Anterior cingulate cortex (tissue), 58 donors: ENCODE measurements around the gene GPER1.

ENCODE experiments used
- DNase-seq, 58 donors: peaks; one replicate each; lab custom pipeline; 2025; lab: John Stamatoyannopoulos, UW

GPER1 gene

GRCh38 chr7:1100386-1100785 lies 12.5 kb downstream of the GPER1 start:
- no peak for DNase-seq

- peak in 1 of 58 donors; percentile 31 for DNase-seq
These were observed 13.1 kb downstream of the GPER1 start for GRCh38 chr7:1100834-1101562.

- DNase-seq = peak in 14 of 58 donors; percentile 16 to 43 (median 30)
These were observed 13.9 kb downstream of the GPER1 start for GRCh38 chr7:1101563-1102431.

- DNase-seq = no peak
These were observed 15.3 kb downstream of the GPER1 start for GRCh38 chr7:1103009-1103788.

- DNase-seq = no peak
These were observed 16.0 kb downstream of the GPER1 start for GRCh38 chr7:1103789-1104515.

- no peak for DNase-seq
These were observed 16.7 kb downstream of the GPER1 start for GRCh38 chr7:1104516-1105179.

- DNase-seq = no peak
These were observed 17.3 kb downstream of the GPER1 start for GRCh38 chr7:1105189-1105588.

- DNase-seq = no peak
These were observed 18.3 kb downstream of the GPER1 start for GRCh38 chr7:1106063-1106792.

- no peak for DNase-seq
These were observed 19.0 kb downstream of the GPER1 start for GRCh38 chr7:1106793-1107421.

GRCh38 chr7:1108264-1108920 lies 20.5 kb downstream of the GPER1 start:
- no peak for DNase-seq

GRCh38 chr7:1109581-1110310 lies 21.8 kb downstream of the GPER1 start:
- no peak for DNase-seq

GRCh38 chr7:1110358-1110757 lies 22.4 kb downstream of the GPER1 start:
- no peak for DNase-seq

- no peak for DNase-seq
These were observed 23.2 kb downstream of the GPER1 start for GRCh38 chr7:1111156-1111555.

- no peak for DNase-seq
These were observed 24.2 kb downstream of the GPER1 start for GRCh38 chr7:1112109-1112508.

- no peak for DNase-seq
These were observed 25.0 kb downstream of the GPER1 start for GRCh38 chr7:1112625-1113547.

GRCh38 chr7:1113548-1113885 lies 25.6 kb downstream of the GPER1 start:
- no peak for DNase-seq
